HEK293T (cell line): ENCODE results near the gene USF3.

ENCODE experiments used
- ARNT ChIP-seq: fragments of 450-650 bp; IDR thresholded peaks from 2 replicates; pipeline ENCODE4 v1.6.1; 2017; ENCODE audit warnings: mild to moderate bottlenecking
- FOXA1 ChIP-seq: fragments of 450-650 bp; IDR thresholded peaks from 2 replicates; pipeline ENCODE4 v1.6.1; 2016; ENCODE audit warnings: mild to moderate bottlenecking
- SUZ12 ChIP-seq: fragments of 450-650 bp; IDR thresholded peaks from 2 replicates; pipeline ENCODE4 v1.6.1; 2016; ENCODE audit warnings: mild to moderate bottlenecking
- ZNF384 ChIP-seq: fragments of 450-650 bp; IDR thresholded peaks from 2 replicates; pipeline ENCODE4 v1.6.1; 2016

GRCh38 chr3:113630956-113631542 is 65.4 kb downstream of the USF3 start:
- no peak for TF ChIP-seq SUZ12
- no peak for TF ChIP-seq FOXA1
- no peak for TF ChIP-seq ARNT
- no peak for TF ChIP-seq ZNF384
